Endothelial cell of umbilical vein (primary cell): Measurements from ENCODE around the gene RAB40B. TPM values are rescaled to one million over a fixed set of nuclear protein-coding genes. Genes with fewer than 3 reads are reported as not detected.

Experiments
- BruUV-seq: library from RNA; stranded (reverse); fragments of 400-500 nt; replicated peaks from 2 replicates; lab custom pipeline; 2021; lab: Mats Ljungman, UMichigan
- CTCF ChIA-PET: fragments of 300-600, 350-600 bp; sonication (Branson Sonifier 250); formaldehyde crosslinking; loops from one replicate; lab custom pipeline; 2021; ENCODE audit warnings: antibody characterized with exemption, inconsistent platforms; lab: Charles Lee
- POLR2A ChIA-PET: fragments of 300-600, 350-600 bp; sonication (Branson Sonifier 250); formaldehyde crosslinking; loops from one replicate; lab custom pipeline; 2021; ENCODE audit warnings: antibody characterized with exemption, inconsistent platforms; lab: Charles Lee
- DNase-seq: peaks from one replicate; pipeline ENCODE4 v3.0.0-alpha.2; 2011; ENCODE audit warnings: low read depth, low spot score
- FAIRE-seq: peaks from 2 replicates; lab custom pipeline; 2011; peaks lifted over from hg19 to GRCh38; lab: Jason Lieb, UNC
- H2AFZ ChIP-seq: 2 replicates; pipeline ENCODE4 v1.6.0; 2012; ENCODE audit warnings: low read depth, low read length, control low read depth, inconsistent platforms
- H3K27ac ChIP-seq: 2 replicates; pipeline ENCODE4 v1.5.1; 2011; ENCODE audit warnings: low read depth, mild to moderate bottlenecking, control low read depth, low read length, moderate library complexity; ENCODE audit not compliant: insufficient read depth
- H3K27me3 ChIP-seq, 2 experiments: 2 replicates each; pipeline versions ENCODE4 v1.6.0 to v1.6.1; 2011; ENCODE audit warnings: low read length in 2 of 2, mixed read lengths in 1 of 2; ENCODE audit not compliant: control insufficient read depth in 2 of 2, insufficient read depth in 2 of 2
- H3K36me3 ChIP-seq, 2 experiments: 2 replicates in 1 of 2; 3 replicates in 1 of 2; pipeline ENCODE4 v1.5.1; 2011; ENCODE audit warnings: low read length in 2 of 2, mild to moderate bottlenecking in 1 of 2, moderate library complexity in 1 of 2; ENCODE audit not compliant: control insufficient read depth in 2 of 2, insufficient read depth in 2 of 2; ENCODE audit errors: extremely low read depth in 1 of 2
- H3K4me1 ChIP-seq: 3 replicates; pipeline ENCODE4 v1.5.1; 2011; ENCODE audit warnings: mild to moderate bottlenecking, low read length; ENCODE audit not compliant: control insufficient read depth, insufficient read depth; ENCODE audit errors: extremely low read depth
- H3K4me2 ChIP-seq: 2 replicates; pipeline ENCODE4 v1.6.1; 2011; ENCODE audit warnings: low read length, control low read depth, mixed read lengths; ENCODE audit not compliant: insufficient read depth
- H3K4me3 ChIP-seq, 3 experiments: fragments of 200-600 bp in 1 of 3; sonication (generic), shearing (Covaris generic) in 1 of 3; replicated peaks in 1 of 3; 2 replicates each; pipeline ENCODE4 v1.5.1; 2011 to 2016; ENCODE audit warnings: control low read depth in 3 of 3, low read length in 3 of 3, mild to moderate bottlenecking in 2 of 3, inconsistent platforms in 1 of 3, low read depth in 1 of 3, moderate library complexity in 1 of 3; ENCODE audit not compliant: insufficient read depth in 1 of 3
- H3K79me2 ChIP-seq: 2 replicates; pipeline ENCODE4 v1.6.0; 2012; ENCODE audit warnings: low read length, inconsistent platforms; ENCODE audit not compliant: control insufficient read depth, insufficient read depth
- H3K9ac ChIP-seq: replicated peaks from 2 replicates; pipeline ENCODE3; 2011; ENCODE audit warnings: low read length, control low read depth; ENCODE audit not compliant: insufficient read depth; ENCODE audit errors: extremely low read depth
- H3K9me1 ChIP-seq: replicated peaks from 3 replicates; pipeline ENCODE4 v1.6.0; 2011; ENCODE audit warnings: mild to moderate bottlenecking, low read length; ENCODE audit not compliant: control insufficient read depth, insufficient read depth; ENCODE audit errors: extremely low read depth
- H3K9me3 ChIP-seq: replicated peaks from 2 replicates; pipeline ENCODE4 v1.5.1; 2012; ENCODE audit warnings: low read length, inconsistent platforms; ENCODE audit not compliant: control insufficient read depth, insufficient read depth
- H4K20me1 ChIP-seq: replicated peaks from 2 replicates; pipeline ENCODE3; 2011; ENCODE audit warnings: mild to moderate bottlenecking, low read length; ENCODE audit not compliant: control insufficient read depth, insufficient read depth; ENCODE audit errors: extremely low read depth
- FOS ChIP-seq: IDR thresholded peaks from 2 replicates; pipeline ENCODE4 v1.6.1; 2011; ENCODE audit warnings: mild to moderate bottlenecking, low read length, moderate library complexity, borderline replicate concordance; ENCODE audit not compliant: insufficient read depth
- JUN ChIP-seq: IDR thresholded peaks from 2 replicates; pipeline ENCODE4 v1.6.1; 2011; ENCODE audit warnings: borderline replicate concordance, low read depth; ENCODE audit not compliant: insufficient read length, insufficient read depth
- MAX ChIP-seq: IDR thresholded peaks from 2 replicates; pipeline ENCODE4 v1.6.1; 2011; ENCODE audit not compliant: insufficient read depth, insufficient read length
- MYC ChIP-seq: IDR thresholded peaks from one replicate; pipeline ENCODE4 v1.6.1; 2011; ENCODE audit warnings: mild to moderate bottlenecking, low read depth, low read length
- POLR2A ChIP-seq: IDR thresholded peaks from 2 replicates; pipeline ENCODE4 v1.6.1; 2012; ENCODE audit warnings: low read depth, mild to moderate bottlenecking, control low read depth, low read length
- dilution Hi-C: fragments of 300-500 bp; cut with MboI; formaldehyde crosslinking; loops from one replicate; pipeline ENCODE4 v1.15.0; 2019; ENCODE audit warnings: low sequenced_read_pairs; ENCODE audit not compliant: extremely low pct_ligation_motif_present
- intact Hi-C: fragments of 100-400 bp; cut with micrococcal nuclease; formaldehyde crosslinking; loops from one replicate; pipeline ENCODE4 v1.10.0; 2022
- polyA plus RNA-seq, 4 experiments: library from polyadenylated mRNA; depleted of rRNA in 3 of 4; stranded (reverse) in 3 of 4; unstranded in 1 of 4; fragments of >200 nt; gene quantifications; 2 replicates each; pipeline versions ENCODE4 v1.2.1 to v1.2.3, GENCODE V29; 2011 to 2012; ENCODE audit warnings: missing spikeins in 1 of 4
- total RNA-seq: library from RNA; stranded (reverse); gene quantifications from 2 replicates; pipeline ENCODE4 v1.2.3, GENCODE V29; 2021

The RAB40B gene
- total and polyA plus RNA-seq, 2 donors (not counting 3 experiments of a cell fraction or from before 2014, with no cell fraction given) = 5.5 to 9.3 TPM

- no peak overlapping the region for H3K4me3 ChIP-seq
- H3K9me1 ChIP-seq = no peaks in the 10 kb centered on the region
- no peak overlapping the region for H3K4me2 ChIP-seq
- H2AFZ ChIP-seq = no peak overlapping the region
- H3K27me3 ChIP-seq = no peaks in the 10 kb centered on the region
- no peaks in the 10 kb centered on the region for H3K36me3 ChIP-seq
- H3K9ac ChIP-seq = no peak overlapping the region
- BruUV-seq = no TSS peak
- no peaks in the 10 kb centered on the region for H4K20me1 ChIP-seq
- H3K4me1 ChIP-seq = no peaks in the 10 kb centered on the region
- H3K79me2 ChIP-seq = no peaks in the 10 kb centered on the region
- DNase-seq (no peak), FAIRE-seq (no peak)
- POLR2A ChIA-PET = no interaction called here
- dilution Hi-C loops = no loop called here
- no peak overlapping the region for H3K27ac ChIP-seq
- H3K9me3 ChIP-seq = no peaks in the 10 kb centered on the region
- intact Hi-C loops = no loop called here
- no peak for TF ChIP-seq FOS
- CTCF ChIA-PET = interaction anchor here (0.6 kb wide), 1 partner anchor 17 kb away, joined by 3 read pairs; no protein-coding TSS in a partner anchor
Measured at GRCh38 chr17:82663381-82664275, 34.9 kb downstream of the RAB40B start.

DNA sequence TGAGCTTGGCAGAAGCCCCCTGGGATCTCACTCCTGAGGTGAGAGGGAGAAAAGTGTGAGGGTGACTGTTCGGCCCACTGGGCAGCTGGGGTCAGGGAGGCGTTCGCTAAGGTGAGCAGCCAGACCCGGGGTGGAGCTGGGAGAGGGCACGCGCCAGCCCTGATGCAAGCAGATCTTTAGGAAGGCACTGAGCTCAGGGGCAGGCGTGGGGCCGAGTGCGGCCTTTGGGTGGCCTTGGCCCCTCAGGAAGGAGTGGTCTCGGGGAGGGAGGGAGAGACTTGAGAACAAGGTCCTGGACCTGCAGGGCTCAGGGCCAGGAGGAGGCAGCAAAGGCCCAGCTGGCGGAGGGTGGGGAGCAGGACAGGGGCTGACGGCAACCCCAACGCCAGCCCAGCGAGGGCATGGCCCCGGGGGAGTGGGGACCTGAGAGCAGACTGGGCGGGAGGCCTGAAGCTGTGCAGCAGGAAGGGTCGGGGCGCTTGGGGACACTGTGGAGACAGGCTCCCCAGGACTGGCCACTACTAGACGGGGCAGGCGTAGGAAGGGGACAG is 35.7 kb downstream of the RAB40B start:
- H3K27ac ChIP-seq = no peak overlapping the region
- H3K9me3 ChIP-seq = no peaks in the 10 kb centered on the region
- H2AFZ ChIP-seq = no peak overlapping the region
- H3K27me3 ChIP-seq = no peaks in the 10 kb centered on the region
- TF ChIP-seq FOS (no peak), MYC (no peak), MAX (no peak), POLR2A (no peak), JUN (no peak)
- ChIA-PET POLR2A (no interaction called here), CTCF (no interaction called here)
- no peak overlapping the region for H3K4me2 ChIP-seq
- DNase-seq (no peak), FAIRE-seq (no peak)
- no TSS peak for BruUV-seq
- dilution Hi-C loops = no loop called here
- no peak overlapping the region for H3K9ac ChIP-seq
- H3K9me1 ChIP-seq = no peaks in the 10 kb centered on the region
- no peaks in the 10 kb centered on the region for H3K4me1 ChIP-seq
- H4K20me1 ChIP-seq = no peaks in the 10 kb centered on the region
- no peaks in the 10 kb centered on the region for H3K79me2 ChIP-seq
- no peak overlapping the region for H3K4me3 ChIP-seq
- no peaks in the 10 kb centered on the region for H3K36me3 ChIP-seq
- intact Hi-C loops = no loop called here
